Activated CD8-positive, alpha-beta memory T cell treated with anti-CD3 and anti-CD28 coated beads for 36 hours (primary cell): ENCODE results near the gene ATOX1. TPM values are rescaled to one million over a fixed set of nuclear protein-coding genes. Genes with fewer than 3 reads are reported as not detected.
"Not testable (repeated sequence)": the region's sequence is repeated elsewhere in the genome, so short reads cannot be mapped to it uniquely, and the experiment has no call there.

ENCODE experiments used
- CTCF ChIA-PET: fragments of 350-600 bp; sonication (Branson Sonifier 250); formaldehyde crosslinking; loops from one replicate; lab custom pipeline; 2021; ENCODE audit warnings: antibody characterized with exemption; lab: Charles Lee
- POLR2A ChIA-PET: fragments of 350-600 bp; sonication (Branson Sonifier 250); formaldehyde crosslinking; loops from one replicate; lab custom pipeline; 2021; ENCODE audit warnings: antibody characterized with exemption; lab: Charles Lee
- total RNA-seq, 2 experiments: library from RNA; stranded (reverse); gene quantifications; one replicate each; pipeline ENCODE4 v1.2.3, GENCODE V29; 2021

Gene ATOX1
- 100 to 1,000 TPM; 110 to 111 TPM for total RNA-seq

- ChIA-PET CTCF (interaction anchor here (3.1 kb wide), 1 partner anchor 13 kb away, joined by 12 read pairs; the partner anchor contains the start of gene G3BP1), POLR2A (interaction anchor here (1.2 to 2.4 kb wide), 2 partner anchors 11 to 13 kb away, joined by 5 to 29 read pairs; partner anchors contain the start of gene G3BP1)
Measured at GRCh38 chr5:151758430-151759241, at the start of gene ATOX1. Gene ATOX1, minus strand, starts transcription at chr5:151758631. Its CDS starts 80 bp downstream, at chr5:151758551.

DNA sequence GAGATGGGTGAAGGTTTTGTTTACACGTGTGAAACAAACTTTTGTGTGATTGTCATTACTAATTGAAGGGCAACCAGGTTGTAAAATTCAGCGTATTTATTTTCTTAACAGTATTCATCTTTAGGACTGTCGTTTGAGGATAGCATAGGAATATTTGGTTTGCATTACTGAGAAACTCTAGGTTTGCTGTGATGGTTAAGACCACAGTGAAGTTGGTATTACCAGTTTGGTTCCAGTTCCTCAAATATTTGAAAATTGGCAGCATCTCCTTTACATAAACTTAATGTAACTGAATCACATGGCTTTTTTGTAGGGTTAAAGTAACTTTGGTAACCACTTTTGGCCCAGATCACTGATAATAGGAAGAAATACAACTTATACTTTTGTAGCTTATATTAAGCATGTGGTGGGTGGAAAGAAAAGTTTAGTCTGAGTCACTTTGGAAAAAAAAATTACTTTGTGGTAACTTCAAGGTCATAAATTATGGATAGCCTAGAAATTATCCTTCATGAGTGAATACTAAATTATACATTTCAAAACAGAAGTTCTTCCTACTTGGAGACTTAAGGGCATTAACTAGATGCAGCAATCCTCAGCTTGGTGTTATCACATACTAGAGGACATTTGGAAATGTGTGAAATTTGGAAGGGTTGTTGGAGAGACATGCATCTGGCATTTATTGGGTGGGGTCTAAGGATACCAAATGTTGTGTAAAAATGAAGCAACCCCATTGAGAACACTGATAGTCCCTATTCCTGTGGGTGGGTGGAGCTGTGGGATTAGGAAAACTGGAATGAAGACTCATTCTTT lies 47.2 kb upstream of the ATOX1 start:
- POLR2A ChIA-PET, result no interaction called here

GRCh38 chr5:151800532-151800931 lies 42.1 kb upstream of the ATOX1 start:
- ChIA-PET CTCF (no interaction called here), POLR2A (interaction anchor here (0.7 kb wide), 1 partner anchor 25 kb away, joined by 3 read pairs; no protein-coding TSS in a partner anchor)

More for the DNA sequence above, 47.2 kb upstream of the ATOX1 start:
- CTCF ChIA-PET, result no interaction called here

GRCh38 chr5:151799407-151799806 lies 41.0 kb upstream of the ATOX1 start:
- ChIA-PET POLR2A (interaction anchor here (1.0 kb wide), 1 partner anchor 29 kb away, joined by 3 read pairs; no protein-coding TSS in a partner anchor), CTCF (no interaction called here)

DNA sequence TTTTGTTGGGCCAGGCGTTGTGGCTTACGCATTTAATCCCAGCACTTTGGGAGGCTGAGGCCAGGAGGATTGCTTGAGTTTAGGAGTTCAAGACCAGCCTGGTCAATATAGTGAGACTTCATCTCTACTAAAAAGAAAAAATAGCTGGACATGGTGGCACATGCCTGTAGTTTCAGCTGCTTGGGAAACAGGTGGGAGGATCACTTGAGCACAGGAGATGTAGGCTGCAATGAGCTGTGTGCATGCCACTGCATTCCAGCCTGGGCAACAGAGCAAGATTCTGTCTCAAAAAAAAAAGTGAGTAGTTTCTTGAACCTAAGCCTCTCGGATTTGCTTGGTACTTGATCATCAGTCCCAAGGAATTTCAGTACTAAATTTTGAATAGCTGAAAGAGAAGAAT lies 40.2 kb upstream of the ATOX1 start:
- POLR2A ChIA-PET, result no interaction called here
- CTCF ChIA-PET, result no interaction called here

GRCh38 chr5:151795426-151795825 lies 37.0 kb upstream of the ATOX1 start:
- ChIA-PET POLR2A (no interaction called here), CTCF (no interaction called here)

DNA sequence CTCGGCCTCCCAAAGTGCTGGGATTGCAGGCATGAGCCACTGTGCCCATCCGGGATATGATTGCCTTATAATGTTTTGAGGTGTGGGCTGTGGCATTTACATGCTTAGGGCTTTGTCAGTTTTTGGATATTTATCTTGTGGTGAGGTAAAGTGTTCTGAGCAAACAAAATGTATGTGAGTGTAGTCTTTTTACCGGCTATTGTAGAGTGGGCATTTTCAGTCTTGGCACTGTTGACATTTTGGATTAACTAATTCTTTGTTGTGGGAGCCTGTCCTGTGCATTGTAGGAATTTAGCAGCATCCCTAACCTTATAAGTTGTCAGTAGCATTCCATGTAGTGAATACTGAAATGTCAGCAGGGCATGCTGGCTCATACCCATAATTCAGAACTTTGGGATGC lies 34.9 kb upstream of the ATOX1 start:
- ChIA-PET CTCF (no interaction called here), POLR2A (no interaction called here)

DNA sequence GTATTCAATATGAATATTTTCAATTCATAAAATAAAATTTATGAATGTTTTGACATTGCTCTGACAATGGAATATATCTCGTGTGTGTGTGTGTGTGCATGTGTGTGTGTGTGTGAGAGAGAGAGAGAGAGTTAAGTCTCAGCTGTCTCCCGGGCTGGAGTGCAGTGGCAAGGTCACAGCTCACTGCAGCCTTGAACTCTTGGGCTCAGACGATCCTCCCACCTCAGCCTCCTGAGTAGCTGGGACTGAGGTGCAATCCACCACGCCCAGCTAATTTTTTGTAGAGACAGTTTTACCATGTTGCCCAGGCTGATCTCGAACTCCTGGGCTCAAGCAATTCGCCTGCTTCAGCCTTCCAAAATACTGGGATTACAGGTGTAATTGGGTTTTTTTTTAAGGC lies 29.4 kb upstream of the ATOX1 start:
- POLR2A ChIA-PET, result interaction anchor here (0.5 kb wide), 1 partner anchor 240 kb away, joined by 3 read pairs; no protein-coding TSS in a partner anchor

GRCh38 chr5:151786468-151786867 lies 28.0 kb upstream of the ATOX1 start:
- CTCF ChIA-PET, result no interaction called here
- POLR2A ChIA-PET, result no interaction called here

More for the DNA sequence above, 29.4 kb upstream of the ATOX1 start:
- CTCF ChIA-PET, result no interaction called here

DNA sequence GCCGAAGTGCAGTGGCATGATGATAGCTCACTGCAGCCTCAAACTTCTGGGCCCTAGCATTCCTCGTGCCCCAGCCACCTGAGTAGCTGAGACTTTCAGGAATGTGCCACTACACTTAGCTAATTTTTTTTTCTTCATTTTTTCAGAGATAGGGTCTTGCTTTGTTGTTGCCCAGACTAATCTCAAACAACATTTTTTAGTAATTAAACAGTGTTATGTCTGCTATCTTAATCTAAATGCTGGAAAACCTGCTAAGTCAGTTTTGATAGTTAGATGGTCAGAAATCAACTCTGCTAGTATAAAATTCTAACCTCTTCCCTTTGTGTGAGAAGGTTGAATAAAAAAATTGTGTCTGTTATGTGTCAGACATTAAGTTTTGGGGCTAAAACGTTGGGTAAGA lies 25.7 kb upstream of the ATOX1 start:
- ChIA-PET POLR2A (interaction anchor here (0.6 kb wide), 1 partner anchor 10 kb away, joined by 3 read pairs; no protein-coding TSS in a partner anchor), CTCF (no interaction called here)

DNA sequence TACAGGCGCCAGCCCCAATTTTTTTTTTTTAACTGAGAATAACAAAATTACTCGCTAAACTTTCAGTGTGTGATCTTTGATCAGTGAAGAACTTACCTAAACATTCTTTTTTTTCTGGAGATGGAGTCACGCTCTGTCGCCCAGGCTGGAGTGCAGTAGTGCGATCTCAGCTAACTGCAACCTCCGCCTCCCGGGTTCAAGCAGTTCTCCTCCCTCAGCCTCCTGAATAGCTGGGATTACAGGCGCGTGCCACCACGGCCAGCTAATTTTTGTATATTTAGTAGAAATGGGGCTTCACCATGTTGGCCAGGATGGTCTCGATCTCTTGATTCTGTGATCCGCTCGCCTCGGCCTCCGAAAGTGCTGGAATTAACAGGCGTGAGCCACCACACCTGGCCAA lies 25.2 kb upstream of the ATOX1 start:
- POLR2A ChIA-PET, result interaction anchor here (0.6 kb wide), 1 partner anchor 10 kb away, joined by 3 read pairs; no protein-coding TSS in a partner anchor
- CTCF ChIA-PET, result not testable (repeated sequence)

GRCh38 chr5:151781201-151781600 lies 22.8 kb upstream of the ATOX1 start:
- POLR2A ChIA-PET, result interaction anchor here (1.0 kb wide), 1 partner anchor 10 kb away, joined by 3 read pairs; the partner anchor contains the start of gene G3BP1

DNA sequence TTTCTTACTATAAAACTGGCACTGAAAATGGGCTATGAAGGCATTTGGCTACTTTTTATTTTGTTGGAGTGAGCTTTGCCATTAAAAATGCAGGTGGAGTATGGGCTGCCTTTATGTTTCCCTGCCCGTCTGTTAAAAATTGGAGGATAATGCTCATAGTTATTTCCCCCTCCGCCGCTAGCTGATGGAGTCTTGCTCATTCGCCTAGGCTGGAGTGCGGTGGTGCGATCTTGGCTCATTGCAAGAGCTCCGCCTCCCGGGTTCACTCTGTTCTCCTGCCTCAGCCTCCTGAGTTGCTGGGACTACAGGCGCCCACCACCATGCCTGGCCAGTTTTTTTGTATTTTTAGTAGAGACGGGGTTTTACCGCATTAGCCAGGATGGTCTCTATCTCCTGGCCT lies 21.9 kb upstream of the ATOX1 start:
- ChIA-PET POLR2A (no interaction called here), CTCF (no interaction called here)

More at GRCh38 chr5:151781201-151781600, 22.8 kb upstream of the ATOX1 start:
- CTCF ChIA-PET, result interaction anchor here (1.2 kb wide), 1 partner anchor 9 kb away, joined by 4 read pairs; the partner anchor contains the start of gene G3BP1

GRCh38 chr5:151779531-151780125 lies 21.2 kb upstream of the ATOX1 start:
- ChIA-PET CTCF (no interaction called here), POLR2A (no interaction called here)

GRCh38 chr5:151775025-151775606 lies 16.7 kb upstream of the ATOX1 start:
- POLR2A ChIA-PET, result no interaction called here
- CTCF ChIA-PET, result interaction anchor here (0.6 kb wide), 1 partner anchor 1019 kb away, joined by 3 read pairs; no protein-coding TSS in a partner anchor

DNA sequence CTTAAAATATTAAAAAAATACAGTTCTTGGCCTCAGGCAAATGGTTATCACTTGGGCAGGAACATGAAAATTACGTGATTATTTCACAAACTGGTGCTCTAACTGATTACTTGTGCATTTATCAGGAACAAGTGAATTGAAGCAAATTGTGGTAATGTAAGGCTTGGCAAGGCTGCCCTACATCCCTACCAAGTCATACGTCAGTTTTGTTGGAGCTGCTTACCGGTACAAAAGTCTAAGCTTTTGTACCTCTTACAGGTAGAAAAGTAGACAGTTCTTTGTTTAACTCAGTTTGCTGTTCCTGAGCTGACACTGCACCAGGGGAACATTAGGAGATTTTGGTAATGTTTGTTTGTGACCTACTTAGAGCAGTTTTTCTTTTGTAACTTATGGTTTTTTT lies 15.5 kb upstream of the ATOX1 start:
- CTCF ChIA-PET, result interaction anchor here (0.7 kb wide), 1 partner anchor 376 kb away, joined by 3 read pairs; no protein-coding TSS in a partner anchor
- POLR2A ChIA-PET, result interaction anchor here (0.7 to 0.8 kb wide), 2 partner anchors 10 to 11 kb away, joined by 3 read pairs; no protein-coding TSS in a partner anchor

DNA sequence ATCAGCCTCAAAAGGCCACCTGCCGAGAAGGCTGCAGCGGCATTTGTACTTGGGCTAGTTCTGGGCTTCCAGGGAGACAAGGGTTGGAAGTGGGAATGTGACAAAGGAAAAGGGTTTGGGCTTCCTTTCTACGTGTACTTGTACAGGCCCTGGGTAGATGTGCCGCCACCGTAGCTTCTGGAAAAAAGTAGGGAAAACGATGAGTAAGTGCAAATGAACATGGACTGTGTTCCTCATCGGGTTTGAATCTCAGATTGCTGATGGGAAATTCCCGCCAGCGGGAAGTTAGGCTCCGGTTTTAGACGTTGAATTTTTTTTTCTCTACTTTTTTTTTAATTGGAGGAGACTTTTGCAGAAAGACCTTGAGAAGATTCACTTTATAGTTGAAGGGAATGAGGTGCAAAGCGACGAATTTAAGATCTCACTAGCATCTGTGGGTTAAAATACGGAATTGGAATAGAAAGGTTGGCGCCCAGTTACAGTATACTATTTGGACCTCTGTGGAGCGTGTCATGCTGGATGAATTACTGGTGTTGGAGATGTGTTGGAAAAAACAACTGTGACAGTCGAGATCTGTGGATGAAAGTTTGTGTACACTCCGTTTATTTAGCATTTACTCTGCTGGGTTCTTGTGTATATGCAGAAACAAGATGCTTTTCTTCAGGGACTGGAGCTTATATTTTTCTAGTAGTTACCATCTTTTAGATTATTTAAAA lies 14.6 kb upstream of the ATOX1 start:
- ChIA-PET POLR2A (interaction anchor here (0.6 to 3.1 kb wide), 4 partner anchors 14 to 125 kb away, joined by 3 to 29 read pairs (median 3); partner anchors contain the start of gene ATOX1), CTCF (no interaction called here)
